NCI-H1092 (cell line): ENCODE results near the gene ROR1.

Experiments
- DNase-seq: peaks from one replicate; lab custom pipeline; 2025; lab: John Stamatoyannopoulos, UW

ROR1 gene

GRCh38 chr1:64030411-64030810 is 256.6 kb downstream of the ROR1 start:
- DNase-seq = no peak

- no peak for DNase-seq
Measured at GRCh38 chr1:64031236-64031635, 257.4 kb downstream of the ROR1 start.

- no peak for DNase-seq
Measured at GRCh38 chr1:64033667-64034220, 259.9 kb downstream of the ROR1 start.

GRCh38 chr1:64036549-64036948 is 262.7 kb downstream of the ROR1 start:
- DNase-seq = no peak

- DNase-seq = no peak
Measured at GRCh38 chr1:64038119-64038518, 264.3 kb downstream of the ROR1 start.

- no peak for DNase-seq
Measured at GRCh38 chr1:64038965-64039364, 265.1 kb downstream of the ROR1 start.

DNA sequence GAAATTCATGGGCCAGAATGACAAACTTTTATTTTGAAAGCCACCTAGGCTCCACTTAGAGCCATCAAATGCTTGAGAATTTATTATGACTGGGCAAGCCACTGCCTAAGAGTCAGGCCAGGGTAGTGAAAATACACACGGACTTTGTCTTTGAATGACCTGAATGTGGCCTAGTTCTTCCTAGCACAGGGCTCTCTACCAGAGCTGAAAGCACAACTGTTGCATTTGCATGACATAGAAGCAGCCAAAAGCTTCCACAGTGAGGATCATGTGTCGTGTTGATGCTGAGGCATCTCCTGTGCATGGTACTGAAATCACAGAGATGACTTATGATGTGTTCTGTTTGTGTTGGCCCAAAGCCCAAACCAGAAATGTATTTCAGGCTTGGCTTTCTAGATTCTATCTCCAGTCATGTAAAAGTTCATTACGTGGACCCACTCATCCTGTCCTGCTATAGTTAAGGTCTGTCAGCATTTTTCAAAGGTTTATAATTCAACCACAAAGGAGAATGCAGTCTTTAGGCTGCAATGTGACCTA is 265.6 kb downstream of the ROR1 start:
- DNase-seq = no peak

- no peak for DNase-seq
Measured at GRCh38 chr1:64041371-64042131, 267.7 kb downstream of the ROR1 start.

DNA sequence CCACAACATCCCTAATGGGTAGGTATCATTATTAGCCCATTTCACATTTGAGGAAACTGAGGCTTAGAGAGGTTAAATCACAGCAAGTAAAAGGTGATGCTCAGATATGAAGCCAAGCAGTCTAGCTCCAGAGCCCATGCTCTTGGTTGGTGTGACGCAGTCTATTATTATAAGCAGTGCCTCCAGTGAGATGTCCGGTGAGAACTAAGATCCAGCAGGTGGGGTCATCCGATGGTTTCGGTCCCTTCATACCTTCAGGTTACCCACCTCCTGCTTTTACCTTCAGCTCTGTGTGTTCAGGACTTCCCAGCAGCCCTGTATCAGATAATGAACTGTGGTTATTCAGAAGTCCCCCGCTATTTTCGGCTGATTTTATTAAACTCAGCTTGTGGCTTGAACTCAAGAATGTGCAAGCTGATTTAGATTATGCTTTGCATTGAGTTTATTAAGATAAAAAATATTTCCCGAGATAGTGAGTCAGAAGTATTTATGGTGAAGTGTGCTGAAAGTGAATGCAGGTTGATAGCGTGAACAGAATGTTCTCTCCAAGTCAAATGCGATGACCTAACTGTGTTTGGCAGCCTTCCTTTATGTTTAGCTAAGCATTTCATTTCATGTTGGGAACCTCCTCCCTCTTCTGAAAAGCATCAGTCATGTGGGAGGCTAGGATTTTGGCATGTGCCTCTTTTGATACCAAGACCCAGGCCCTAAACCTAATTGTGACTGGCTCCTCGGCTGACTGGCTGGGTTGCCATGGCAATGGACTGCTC is 268.7 kb downstream of the ROR1 start:
- no peak for DNase-seq

- no peak for DNase-seq
Measured at GRCh38 chr1:64043288-64043687, 269.5 kb downstream of the ROR1 start.

- DNase-seq = no peak
Measured at GRCh38 chr1:64043976-64044375, 270.2 kb downstream of the ROR1 start.

DNA sequence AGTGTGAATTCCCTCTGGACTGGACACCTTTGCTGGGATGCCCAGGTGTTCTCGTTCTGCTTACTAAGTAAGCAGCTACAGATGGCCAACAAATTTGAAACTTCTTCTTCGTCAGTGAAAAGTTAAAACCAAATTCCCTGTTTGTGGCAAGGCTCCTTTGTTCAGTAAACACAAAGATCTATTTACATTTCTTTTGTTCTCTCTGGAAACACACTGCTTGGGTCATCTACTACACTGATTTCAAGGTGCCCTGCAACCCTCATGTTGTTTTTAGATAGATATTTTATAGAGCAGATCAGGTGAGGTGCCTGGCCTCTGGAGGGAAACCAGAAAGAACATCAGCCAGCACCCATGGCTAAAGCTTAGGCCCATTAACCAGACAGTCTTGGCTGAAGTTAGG is 272.4 kb downstream of the ROR1 start:
- DNase-seq = no peak

DNA sequence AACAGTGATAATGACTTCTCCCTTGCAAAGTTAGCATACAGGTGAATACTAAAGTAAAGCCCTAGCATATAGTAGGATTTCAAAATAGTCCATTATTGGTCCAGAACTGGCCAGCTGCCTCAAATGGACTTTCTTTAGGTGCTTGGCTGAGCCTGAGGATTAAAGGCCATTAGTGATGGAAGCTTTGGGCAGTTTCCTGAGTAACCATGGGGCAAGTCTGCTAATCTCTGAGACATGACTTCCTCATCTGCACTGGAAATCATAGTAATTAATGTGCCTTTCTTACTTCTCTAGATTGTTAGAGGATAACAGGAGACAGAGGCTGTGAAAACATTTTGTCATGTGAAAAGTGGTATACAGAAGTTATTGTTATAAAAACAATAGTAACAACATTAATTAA is 273.1 kb downstream of the ROR1 start:
- no peak for DNase-seq

DNA sequence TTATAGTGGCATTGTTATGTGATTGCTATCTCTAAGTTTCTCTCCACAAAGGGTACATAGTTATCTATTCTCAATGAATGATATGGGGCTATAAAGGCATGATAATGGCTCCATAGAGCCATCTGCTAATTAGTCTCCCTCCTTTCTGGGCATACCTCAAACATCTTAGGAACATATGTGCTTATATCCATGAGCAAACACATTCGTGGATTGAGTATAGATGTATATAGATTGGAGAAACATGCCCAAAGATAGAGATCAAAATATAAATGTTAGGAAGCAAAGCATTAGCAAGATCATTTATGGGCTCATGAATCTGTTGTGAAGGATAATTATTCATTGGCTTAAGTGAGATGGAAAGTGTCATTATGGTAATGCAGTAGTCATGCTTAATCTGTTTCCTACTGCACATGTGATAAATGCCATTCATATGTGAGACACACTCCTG is 273.8 kb downstream of the ROR1 start:
- no peak for DNase-seq

DNA sequence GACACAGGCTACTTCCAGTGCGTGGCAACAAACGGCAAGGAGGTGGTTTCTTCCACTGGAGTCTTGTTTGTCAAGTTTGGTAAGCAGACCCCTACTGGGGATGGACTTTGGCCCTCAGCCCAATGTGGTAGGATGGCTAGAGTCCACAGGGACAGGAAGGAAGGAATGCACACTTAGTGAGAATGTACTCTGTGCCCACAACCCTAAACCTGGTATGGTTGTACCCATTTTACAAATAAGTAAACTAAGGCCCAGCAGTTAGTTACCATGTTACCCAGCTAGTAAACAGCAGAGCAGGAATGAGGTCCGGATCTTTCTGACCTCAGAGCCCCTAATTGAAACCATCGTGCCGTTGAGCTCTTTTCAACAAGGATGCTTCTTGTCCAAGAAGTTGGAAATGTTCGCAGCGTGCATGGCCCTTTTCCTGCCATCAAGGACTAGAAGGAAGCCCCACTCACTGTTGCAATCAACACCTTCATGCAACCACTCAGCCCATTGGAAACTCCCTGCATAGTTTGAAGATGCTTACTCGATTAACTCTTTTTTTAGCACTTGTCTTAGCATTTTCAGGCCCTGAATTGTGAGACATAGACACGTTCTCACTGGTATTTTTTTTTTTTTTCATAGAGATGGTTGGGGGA is 276.2 kb downstream of the ROR1 start:
- no peak for DNase-seq

DNA sequence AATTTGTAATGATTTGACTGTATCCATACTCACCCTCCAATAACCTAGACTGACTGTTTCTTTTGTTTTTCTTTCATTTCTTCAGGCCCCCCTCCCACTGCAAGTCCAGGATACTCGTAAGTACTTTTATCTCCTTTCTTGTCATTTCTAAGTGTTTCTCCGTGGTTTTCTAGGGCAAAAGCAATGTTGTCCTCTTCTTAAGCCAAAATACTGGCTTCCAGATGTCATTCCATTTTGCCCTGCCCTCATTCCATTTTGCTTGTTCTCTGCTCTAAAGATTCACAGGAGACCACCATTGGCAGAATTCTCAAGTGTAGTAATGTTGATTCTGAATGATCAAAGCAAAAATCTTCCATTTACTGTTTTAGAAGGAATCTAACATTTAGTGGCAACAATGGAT is 276.8 kb downstream of the ROR1 start:
- no peak for DNase-seq

DNA sequence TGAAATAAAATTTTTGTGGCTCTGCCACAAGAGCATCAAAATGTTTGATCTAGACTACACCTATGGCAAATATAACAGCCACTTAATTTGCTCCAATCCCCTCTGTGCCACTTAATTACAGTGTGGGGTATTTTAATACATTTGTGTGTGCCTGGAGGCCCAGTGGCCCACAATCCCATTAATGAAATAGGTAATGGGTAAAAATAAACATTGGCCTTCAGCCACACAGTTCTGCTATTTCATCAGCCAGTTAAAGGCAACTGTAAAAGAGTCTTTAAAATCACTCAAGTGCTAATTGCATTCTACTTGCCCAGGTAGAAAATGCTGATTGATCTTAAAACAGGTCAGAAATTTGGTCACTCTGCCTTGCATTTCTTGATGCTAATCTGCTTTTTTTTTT is 278.0 kb downstream of the ROR1 start:
- DNase-seq = no peak

DNA sequence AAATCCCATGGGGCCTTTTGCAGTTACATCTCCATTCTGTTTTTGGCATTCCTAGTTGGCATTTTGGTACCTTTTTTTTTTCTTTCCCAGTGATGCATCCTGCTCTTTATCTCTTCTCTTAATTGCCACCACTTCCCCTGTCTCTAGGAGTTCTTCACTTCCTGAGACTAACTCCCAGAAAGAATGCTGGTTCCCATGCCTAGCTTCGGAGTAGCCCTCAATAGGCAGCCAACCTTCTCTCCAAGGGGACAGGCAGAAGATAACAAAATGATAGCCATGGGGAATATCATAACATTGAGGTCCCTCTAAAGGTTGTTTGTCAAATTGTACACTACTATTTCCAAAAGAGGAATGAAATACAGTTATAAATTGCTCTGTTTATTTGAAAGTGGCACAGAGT is 279.0 kb downstream of the ROR1 start:
- no peak for DNase-seq

DNA sequence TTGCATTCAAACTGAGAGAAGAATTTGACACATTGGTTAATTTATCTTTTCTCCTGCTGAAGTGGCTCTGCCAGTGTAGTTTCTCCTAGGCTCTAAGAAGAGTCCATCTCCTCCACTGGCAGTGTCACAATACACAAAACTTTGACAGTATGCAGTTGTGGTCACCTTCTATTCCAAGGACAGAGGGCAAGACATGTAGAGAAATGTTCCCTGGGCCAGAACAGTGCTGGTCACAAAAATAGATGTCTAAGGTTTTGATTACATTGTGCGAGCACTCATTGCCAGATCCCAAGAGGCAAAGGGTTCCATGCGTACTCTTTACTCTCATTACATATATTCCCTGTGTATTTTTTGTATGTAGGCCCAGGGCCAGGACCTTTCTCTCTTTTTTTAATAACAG is 281.5 kb downstream of the ROR1 start:
- no peak for DNase-seq

GRCh38 chr1:64059556-64059955 is 285.7 kb downstream of the ROR1 start:
- DNase-seq = no peak

GRCh38 chr1:64060611-64061302 is 286.9 kb downstream of the ROR1 start:
- no peak for DNase-seq
